ENCODE measurements around the gene KRT78.
"Not testable (repeated sequence)": the region's sequence is repeated elsewhere in the genome, so short reads cannot be mapped to it uniquely, and the experiment has no call there.

DNA sequence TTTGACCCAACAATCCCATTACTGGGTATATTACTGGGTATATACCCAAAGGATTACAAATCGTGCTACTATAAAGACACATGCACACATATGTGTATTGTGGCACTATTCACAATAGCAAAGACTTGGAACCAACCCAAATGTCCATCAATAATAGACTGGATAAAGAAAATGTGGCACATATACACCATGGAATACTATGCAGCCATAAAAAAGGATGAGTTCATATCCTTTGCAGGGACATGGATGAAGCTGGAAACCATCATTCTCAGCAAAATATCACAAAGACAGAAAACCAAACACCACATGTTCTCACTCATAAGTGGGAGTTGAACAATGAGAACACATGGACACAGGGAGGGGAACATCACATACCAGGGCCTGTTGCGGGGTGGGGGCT lies 7.3 kb upstream of the KRT78 start:
- TF ChIP-seq, protein P1, sequence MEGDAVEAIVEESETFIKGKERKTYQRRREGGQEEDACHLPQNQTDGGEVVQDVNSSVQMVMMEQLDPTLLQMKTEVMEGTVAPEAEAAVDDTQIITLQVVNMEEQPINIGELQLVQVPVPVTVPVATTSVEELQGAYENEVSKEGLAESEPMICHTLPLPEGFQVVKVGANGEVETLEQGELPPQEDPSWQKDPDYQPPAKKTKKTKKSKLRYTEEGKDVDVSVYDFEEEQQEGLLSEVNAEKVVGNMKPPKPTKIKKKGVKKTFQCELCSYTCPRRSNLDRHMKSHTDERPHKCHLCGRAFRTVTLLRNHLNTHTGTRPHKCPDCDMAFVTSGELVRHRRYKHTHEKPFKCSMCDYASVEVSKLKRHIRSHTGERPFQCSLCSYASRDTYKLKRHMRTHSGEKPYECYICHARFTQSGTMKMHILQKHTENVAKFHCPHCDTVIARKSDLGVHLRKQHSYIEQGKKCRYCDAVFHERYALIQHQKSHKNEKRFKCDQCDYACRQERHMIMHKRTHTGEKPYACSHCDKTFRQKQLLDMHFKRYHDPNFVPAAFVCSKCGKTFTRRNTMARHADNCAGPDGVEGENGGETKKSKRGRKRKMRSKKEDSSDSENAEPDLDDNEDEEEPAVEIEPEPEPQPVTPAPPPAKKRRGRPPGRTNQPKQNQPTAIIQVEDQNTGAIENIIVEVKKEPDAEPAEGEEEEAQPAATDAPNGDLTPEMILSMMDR (IDR thresholded peaks at IDR 0.05; ENCODE audit: low read depth, low read length): not testable (repeated sequence)
- TF ChIP-seq POLR2A (IDR thresholded peaks at IDR 0.05; ENCODE audit: extremely low read depth, insufficient read length); MYC (IDR thresholded peaks at IDR 0.05; ENCODE audit: low read depth, low read length): not testable (repeated sequence)
- TF ChIP-seq, protein P2, sequence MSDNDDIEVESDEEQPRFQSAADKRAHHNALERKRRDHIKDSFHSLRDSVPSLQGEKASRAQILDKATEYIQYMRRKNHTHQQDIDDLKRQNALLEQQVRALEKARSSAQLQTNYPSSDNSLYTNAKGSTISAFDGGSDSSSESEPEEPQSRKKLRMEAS (IDR thresholded peaks at IDR 0.05; ENCODE audit: low read depth, low read length): not testable (repeated sequence)

All from NB4 (cell line).